ENCODE data around the gene ANKMY1.

DNA sequence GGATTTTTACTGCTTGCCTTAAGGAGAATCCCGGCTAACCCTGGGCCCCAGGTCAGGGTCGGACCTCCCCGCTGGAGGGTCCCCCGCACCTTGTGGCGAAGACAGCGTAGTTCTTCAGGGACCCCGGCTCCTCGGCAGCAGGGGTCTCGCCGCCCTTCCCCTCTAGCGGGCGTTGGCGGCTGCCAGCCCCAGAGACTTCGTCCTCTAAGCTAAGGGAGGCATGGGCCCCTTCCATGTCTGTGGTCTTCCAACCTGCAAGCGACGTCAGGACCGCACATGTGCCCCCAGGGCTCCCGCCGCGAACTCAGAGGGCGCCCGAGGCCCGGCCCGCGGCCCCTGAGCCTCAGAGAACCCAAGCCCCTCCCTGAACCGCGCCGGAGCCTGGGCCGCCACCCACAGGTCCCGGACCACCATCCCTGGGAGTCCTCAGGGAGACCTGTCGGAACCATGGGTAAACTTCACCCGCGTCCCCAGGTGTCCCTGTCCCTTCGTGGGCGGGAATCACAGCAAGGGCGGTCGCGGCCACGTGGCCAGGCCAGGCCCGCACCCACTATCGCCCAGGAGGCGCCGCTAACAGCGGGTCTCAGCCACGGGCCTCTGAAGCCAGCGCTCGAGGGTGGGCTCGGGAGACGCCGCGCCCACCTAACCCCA is 562 bp downstream of the ANKMY1 start:
- TF ChIP-seq GLI4 (tag by site-specific recombination; IDR thresholded peaks at IDR 0.05) (no peak), CTCF (tag by site-specific recombination; IDR thresholded peaks at IDR 0.05) (no peak), ZIC2 (tag by site-specific recombination; IDR thresholded peaks at IDR 0.05) (no peak), TSHZ1 (tag by site-specific recombination; IDR thresholded peaks at IDR 0.05; ENCODE audit: borderline replicate concordance) (no peak), BCL11A (tag by site-specific recombination; IDR thresholded peaks at IDR 0.05; ENCODE audit: low read depth) (no peak), ZNF510 (tag by site-specific recombination; IDR thresholded peaks at IDR 0.05; ENCODE audit: insufficient replicate concordance) (no peak), MEIS1 (CRISPR knock-in tag; IDR thresholded peaks at IDR 0.05; ENCODE audit: borderline replicate concordance) (no peak), HOXA7 (CRISPR knock-in tag; IDR thresholded peaks at IDR 0.05; ENCODE audit: borderline replicate concordance) (no peak), ZNF324 (tag by site-specific recombination; IDR thresholded peaks at IDR 0.05) (no peak), ZNF423 (tag by site-specific recombination; IDR thresholded peaks at IDR 0.05) (no peak), REST (tag by site-specific recombination; IDR thresholded peaks at IDR 0.05) (no peak)
- TF ChIP-seq, protein P1, sequence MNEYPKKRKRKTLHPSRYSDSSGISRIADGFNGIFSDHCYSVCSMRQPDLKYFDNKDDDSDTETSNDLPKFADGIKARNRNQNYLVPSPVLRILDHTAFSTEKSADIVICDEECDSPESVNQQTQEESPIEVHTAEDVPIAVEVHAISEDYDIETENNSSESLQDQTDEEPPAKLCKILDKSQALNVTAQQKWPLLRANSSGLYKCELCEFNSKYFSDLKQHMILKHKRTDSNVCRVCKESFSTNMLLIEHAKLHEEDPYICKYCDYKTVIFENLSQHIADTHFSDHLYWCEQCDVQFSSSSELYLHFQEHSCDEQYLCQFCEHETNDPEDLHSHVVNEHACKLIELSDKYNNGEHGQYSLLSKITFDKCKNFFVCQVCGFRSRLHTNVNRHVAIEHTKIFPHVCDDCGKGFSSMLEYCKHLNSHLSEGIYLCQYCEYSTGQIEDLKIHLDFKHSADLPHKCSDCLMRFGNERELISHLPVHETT (tag by site-specific recombination; IDR thresholded peaks at IDR 0.05): no peak

All from HEK293 (cell line).